Keratinocyte (primary cell): ENCODE data around the gene PCBD1.

Experiments
- CTCF ChIP-seq, 3 experiments: IDR thresholded peaks in 1 of 3; conservative IDR thresholded peaks in 1 of 3; optimal IDR thresholded peaks in 1 of 3; 2 replicates in 2 of 3; 3 replicates in 1 of 3; pipeline versions ENCODE3 to v1.5.1; 2011; ENCODE audit warnings: low read length in 3 of 3, mild to moderate bottlenecking in 3 of 3, moderate library complexity in 2 of 3, control low read depth in 1 of 3, inconsistent platforms in 1 of 3; ENCODE audit not compliant: insufficient read depth in 2 of 3; ENCODE audit errors: extremely low read depth in 1 of 3
- EZH2 ChIP-seq: IDR thresholded peaks from one replicate; pipeline ENCODE4 v1.6.1; 2012; ENCODE audit warnings: inconsistent platforms, mild to moderate bottlenecking, low read length, moderate library complexity

GRCh38 chr10:70918851-70919530 lies 30.6 kb upstream of the PCBD1 start:
- TF ChIP-seq CTCF (optimal IDR thresholded peaks at IDR 0.05 in 1 of 3, IDR thresholded peaks at IDR 0.05 in 1 of 3, conservative IDR thresholded peaks at IDR 0.05 in 1 of 3; ENCODE audit: extremely low read depth in 1 of 3, insufficient read depth in 2 of 3, low read length in 3 of 3) (no peak), EZH2 (no peak)
